Measurements from ENCODE around the gene PODXL. TPM values are rescaled to one million over a fixed set of nuclear protein-coding genes. Genes with fewer than 3 reads are reported as not detected.

PODXL gene
- total and polyA plus RNA-seq, 10 of the 15 experiments (the other 5 are each of a cell fraction or from before 2014, with no cell fraction given), result 0.04 to 1.8 (median 0.38) TPM

GRCh38 chr7:131498237-131498885, 58.1 kb downstream of the PODXL start (continued):
- TF ChIP-seq SKIL (IDR thresholded peaks at IDR 0.05; ENCODE audit: low read depth, poor library complexity, severe bottlenecking) (no peak), ETV6 (conservative IDR thresholded peaks at IDR 0.05 in 1 of 2, IDR thresholded peaks at IDR 0.05 in 1 of 2; ENCODE audit: borderline replicate concordance in 1 of 2, low read depth in 1 of 2) (no peak), BCL3 (IDR thresholded peaks at IDR 0.05; ENCODE audit: borderline replicate concordance, insufficient read depth, low read depth, low read length, poor library complexity, severe bottlenecking) (no peak), IRF3 (IDR thresholded peaks at IDR 0.05) (no peak), ELK1 (IDR thresholded peaks at IDR 0.05; ENCODE audit: low read depth, low read length) (no peak), HDGF (IDR thresholded peaks at IDR 0.05) (no peak)
